H9 (cell line): ENCODE results near the gene MAD1L1. TPM values are rescaled to one million over a fixed set of nuclear protein-coding genes. Genes with fewer than 3 reads are reported as not detected.
A peak's percentile ranks its signal among the peaks of the same experiment; 100 is the strongest.

Source experiments
- DNase-seq: peaks from one replicate; pipeline ENCODE4 v3.0.0-alpha.2; 2017
- H2AFZ ChIP-seq: one replicate; pipeline ENCODE4 v1.6.1; 2013; ENCODE audit warnings: mild to moderate bottlenecking, low read length, control low read depth, moderate library complexity
- H2AK5ac ChIP-seq: 2 replicates; pipeline ENCODE4 v1.6.1; 2013; ENCODE audit warnings: low read length, control low read depth, mixed read lengths; ENCODE audit not compliant: insufficient read length
- H2BK120ac ChIP-seq: one replicate; pipeline ENCODE4 v1.6.1; 2013; ENCODE audit warnings: low read depth, mild to moderate bottlenecking, low read length, control low read depth, inconsistent platforms; ENCODE audit not compliant: poor library complexity, severe bottlenecking
- H2BK12ac ChIP-seq: 2 replicates; pipeline ENCODE4 v1.6.1; 2013; ENCODE audit warnings: low read length, control low read depth, mixed read lengths, low read depth; ENCODE audit not compliant: insufficient read length
- H2BK15ac ChIP-seq: 2 replicates; pipeline ENCODE4 v1.6.1; 2013; ENCODE audit warnings: low read depth, low read length, control low read depth
- H2BK20ac ChIP-seq: one replicate; pipeline ENCODE4 v1.6.1; 2013; ENCODE audit warnings: low read depth, mild to moderate bottlenecking, low read length, control low read depth, inconsistent platforms; ENCODE audit not compliant: poor library complexity, severe bottlenecking
- H2BK5ac ChIP-seq: 2 replicates; pipeline ENCODE4 v1.6.1; 2013; ENCODE audit warnings: low read length, control low read depth, mixed read lengths; ENCODE audit not compliant: insufficient read length
- H3K14ac ChIP-seq: 2 replicates; pipeline ENCODE4 v1.6.1; 2013; ENCODE audit warnings: low read length, control low read depth; ENCODE audit not compliant: insufficient read depth
- H3K18ac ChIP-seq: 2 replicates; pipeline ENCODE4 v1.6.1; 2013; ENCODE audit warnings: low read depth, mild to moderate bottlenecking, mixed read lengths, low read length, control low read depth; ENCODE audit not compliant: insufficient read length
- H3K23ac ChIP-seq: 2 replicates; pipeline ENCODE4 v1.6.1; 2013; ENCODE audit warnings: low read length, control low read depth, mixed read lengths, low read depth; ENCODE audit not compliant: insufficient read length
- H3K23me2 ChIP-seq: 2 replicates; pipeline ENCODE4 v1.6.1; 2013; ENCODE audit warnings: low read depth, mild to moderate bottlenecking, mixed read lengths, low read length, control low read depth; ENCODE audit not compliant: insufficient read length, poor library complexity, severe bottlenecking
- H3K27ac ChIP-seq: 2 replicates; pipeline ENCODE4 v1.5.1; 2013; ENCODE audit warnings: low read length, control low read depth, mixed read lengths, low read depth; ENCODE audit not compliant: insufficient read length
- H3K27me3 ChIP-seq: 2 replicates; pipeline ENCODE4 v1.6.1; 2013; ENCODE audit warnings: low read length, control low read depth, inconsistent platforms; ENCODE audit not compliant: insufficient read depth
- H3K4ac ChIP-seq: 2 replicates; pipeline ENCODE4 v1.6.1; 2013; ENCODE audit warnings: low read depth, mild to moderate bottlenecking, control low read depth, inconsistent platforms, low read length, moderate library complexity
- H3K4me1 ChIP-seq: 2 replicates; pipeline ENCODE4 v1.6.1; 2013; ENCODE audit warnings: low read length, control low read depth, inconsistent platforms; ENCODE audit not compliant: insufficient read depth
- H3K4me2 ChIP-seq: 2 replicates; pipeline ENCODE4 v1.6.1; 2013; ENCODE audit warnings: low read length, control low read depth, mixed read lengths; ENCODE audit not compliant: insufficient read length, insufficient read depth
- H3K56ac ChIP-seq: 2 replicates; pipeline ENCODE4 v1.6.1; 2013; ENCODE audit warnings: low read depth, mild to moderate bottlenecking, mixed read lengths, low read length, control low read depth; ENCODE audit not compliant: insufficient read length
- H3K79me1 ChIP-seq: 2 replicates; pipeline ENCODE4 v1.6.1; 2013; ENCODE audit warnings: low read depth, mild to moderate bottlenecking, moderate library complexity, low read length, control low read depth, inconsistent platforms; ENCODE audit not compliant: insufficient read depth, poor library complexity, severe bottlenecking
- H3K79me2 ChIP-seq: 2 replicates; pipeline ENCODE4 v1.6.1; 2013; ENCODE audit warnings: low read length, control low read depth, inconsistent platforms; ENCODE audit not compliant: insufficient read depth
- H3K9ac ChIP-seq: 2 replicates; pipeline ENCODE4 v1.6.1; 2013; ENCODE audit warnings: low read length, control low read depth, mixed read lengths; ENCODE audit not compliant: insufficient read length; ENCODE audit errors: extremely low read depth
- H3K9me3 ChIP-seq: one replicate; pipeline ENCODE4 v1.6.1; 2013; ENCODE audit warnings: low read depth, low read length, inconsistent platforms; ENCODE audit not compliant: control insufficient read depth
- H3T11ph ChIP-seq: one replicate; pipeline ENCODE4 v1.6.1; 2013; ENCODE audit warnings: mild to moderate bottlenecking, low read length, control low read depth, inconsistent platforms
- H4K20me1 ChIP-seq: one replicate; pipeline ENCODE4 v1.6.1; 2013; ENCODE audit not compliant: control insufficient read depth, insufficient read length, insufficient read depth
- H4K5ac ChIP-seq: 2 replicates; pipeline ENCODE4 v1.6.1; 2013; ENCODE audit warnings: low read depth, mild to moderate bottlenecking, mixed read lengths, low read length, control low read depth; ENCODE audit not compliant: insufficient read length
- H4K8ac ChIP-seq: replicated peaks from 2 replicates; pipeline ENCODE4 v1.6.1; 2013; ENCODE audit warnings: low read length, control low read depth, mixed read lengths, low read depth; ENCODE audit not compliant: insufficient read length
- H4K91ac ChIP-seq: 2 replicates; pipeline ENCODE4 v1.6.1; 2013; ENCODE audit warnings: low read depth, mild to moderate bottlenecking, moderate library complexity, mixed read lengths, low read length, control low read depth; ENCODE audit not compliant: insufficient read length
- H3K27ac Mint-ChIP-seq, 3 experiments: 2 replicates in 2 of 3; 3 replicates in 1 of 3; pipeline ENCODE4 v1.8.0; 2020 to 2021; ENCODE audit warnings: mixed read lengths in 3 of 3, mild to moderate bottlenecking in 1 of 3, moderate library complexity in 1 of 3
- H3K27me3 Mint-ChIP-seq: 2 replicates; pipeline ENCODE4 v1.8.0; 2021; ENCODE audit warnings: low read depth, mild to moderate bottlenecking, moderate library complexity, mixed read lengths
- H3K36me3 Mint-ChIP-seq, 3 experiments: 2 replicates in 2 of 3; 3 replicates in 1 of 3; pipeline ENCODE4 v1.8.0; 2020 to 2021; ENCODE audit warnings: low read depth in 3 of 3, mixed read lengths in 3 of 3; ENCODE audit not compliant: insufficient read depth in 1 of 3
- H3K4me1 Mint-ChIP-seq, 2 experiments: 2 replicates each; pipeline ENCODE4 v1.8.0; 2020; ENCODE audit warnings: mixed read lengths in 2 of 2
- H3K4me3 Mint-ChIP-seq, 2 experiments: 2 replicates in 1 of 2; 3 replicates in 1 of 2; pipeline ENCODE4 v1.8.0; 2020 to 2021; ENCODE audit warnings: mild to moderate bottlenecking in 2 of 2, mixed read lengths in 2 of 2, moderate library complexity in 1 of 2
- H3K9me3 Mint-ChIP-seq, 2 experiments: 2 replicates in 1 of 2; 3 replicates in 1 of 2; pipeline ENCODE4 v1.8.0; 2020; ENCODE audit warnings: mild to moderate bottlenecking in 2 of 2, mixed read lengths in 2 of 2, moderate library complexity in 1 of 2
- CTCF ChIP-seq: fragments of 200-600 bp; sonication (generic); conservative IDR thresholded peaks from 3 replicates; pipeline ENCODE4 v1.8.0; 2021; ENCODE audit warnings: antibody characterized with exemption, mild to moderate bottlenecking
- WGBS: extraction: QIAGEN DNeasy Blood & Tissue Kit; methylation state at CpG from one replicate; pipeline ENCODE4 v1.1.7; 2013; ENCODE audit warnings: missing lambda C conversion rate, low lambda C conversion rate, mixed read lengths; ENCODE audit not compliant: insufficient read length; ENCODE audit errors: extremely low coverage; 5-methylcytosine and 5-hydroxymethylcytosine counted together
- total RNA-seq: library from RNA; stranded (reverse); gene quantifications from 2 replicates; pipeline ENCODE4 v1.2.1, GENCODE V29; 2021

Gene MAD1L1
- total RNA-seq, 1 experiment from 2014 or later: 39.0 TPM

DNA sequence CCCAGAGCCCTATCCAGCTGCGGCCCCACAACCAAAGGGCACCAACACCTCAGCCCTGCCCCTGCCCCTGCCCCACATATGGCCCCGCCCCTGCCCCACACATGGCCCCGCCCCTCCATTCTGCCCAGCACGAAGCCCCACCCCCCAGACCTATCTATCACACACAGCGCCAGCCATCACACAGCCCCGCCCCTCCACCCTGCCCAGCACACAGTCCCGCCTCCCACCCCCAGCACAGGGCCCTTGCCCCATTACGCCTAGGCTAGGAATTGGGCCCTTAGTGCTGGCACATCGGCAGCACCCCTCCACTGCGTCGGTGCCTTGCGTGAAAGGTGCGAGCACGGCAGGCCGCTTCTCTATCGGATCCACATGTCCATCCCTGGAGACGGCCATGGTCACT lies 126.8 kb downstream of the MAD1L1 start:
- H3K4me3 Mint-ChIP-seq: no peak overlapping the region
- TF ChIP-seq CTCF: no peak
- no peak overlapping the region for H3K4me2 ChIP-seq
- H2AK5ac ChIP-seq: no peak overlapping the region
- no peaks in the 10 kb centered on the region for H3K23me2 ChIP-seq
- H2BK20ac ChIP-seq: no peak overlapping the region
- H3K36me3 Mint-ChIP-seq: peaks cover 7 to 15% (median 8%) of the 10 kb centered on the region in 3 experiments; a peak in 6 of 7 replicates
- H2BK120ac ChIP-seq: no peak overlapping the region
- H3K27me3 ChIP-seq: no peaks in the 10 kb centered on the region
- no peak overlapping the region for H2AFZ ChIP-seq
- H4K20me1 ChIP-seq: peaks cover 2% of the 10 kb centered on the region
- peak overlapping the region; percentile 83 to 92 (median 85); a peak in 4 of 7 replicates for H3K27ac Mint-ChIP-seq
- no peak overlapping the region for H3T11ph ChIP-seq
- H2BK12ac ChIP-seq: no peak overlapping the region
- no peak overlapping the region for H2BK5ac ChIP-seq
- no peak overlapping the region for H3K9ac ChIP-seq
- no peak overlapping the region for H4K91ac ChIP-seq
- no peak overlapping the region for H3K23ac ChIP-seq
- H3K4me1 Mint-ChIP-seq: peaks cover 50 to 70% of the 10 kb centered on the region in 2 experiments
- H3K79me1 ChIP-seq: no peaks in the 10 kb centered on the region
- no peak overlapping the region for H3K18ac ChIP-seq
- no peak overlapping the region for H3K27ac ChIP-seq
- no CpG with 5 or more reads among the region's 17 CpGs for WGBS
- no peak overlapping the region for H3K4ac ChIP-seq
- H3K4me1 ChIP-seq: no peaks in the 10 kb centered on the region
- no peaks in the 10 kb centered on the region; the same call in 1 of the 2 replicates for H3K27me3 Mint-ChIP-seq
- no peaks in the 10 kb centered on the region; a peak in 1 of 5 replicates for H3K9me3 Mint-ChIP-seq
- no peaks in the 10 kb centered on the region; the same call in 1 of the 2 replicates for H3K79me2 ChIP-seq
- peak; percentile 85 for DNase-seq
- H3K56ac ChIP-seq: no peak overlapping the region
- no peak overlapping the region for H3K14ac ChIP-seq
- no peak overlapping the region for H4K5ac ChIP-seq
- H3K9me3 ChIP-seq: no peaks in the 10 kb centered on the region
- H2BK15ac ChIP-seq: no peak overlapping the region
- H4K8ac ChIP-seq: no peak overlapping the region
